SHP77 treated with DMSO at 0.1 percent for 48 hours (cell line): Measurements from ENCODE around the gene LIN54.
"Not testable (repeated sequence)": the region's sequence is repeated elsewhere in the genome, so short reads cannot be mapped to it uniquely, and the experiment has no call there.

Experiments used
- DNase-seq: peaks from one replicate; lab custom pipeline; 2025; lab: John Stamatoyannopoulos, UW

LIN54 gene

GRCh38 chr4:83010522-83011318, at the start of gene LIN54:
Gene LIN54, minus strand, starts transcription at chr4:83010823. Its CDS starts 25,979 bp downstream, at chr4:82984844.
- DNase-seq: peak; percentile 37

DNA sequence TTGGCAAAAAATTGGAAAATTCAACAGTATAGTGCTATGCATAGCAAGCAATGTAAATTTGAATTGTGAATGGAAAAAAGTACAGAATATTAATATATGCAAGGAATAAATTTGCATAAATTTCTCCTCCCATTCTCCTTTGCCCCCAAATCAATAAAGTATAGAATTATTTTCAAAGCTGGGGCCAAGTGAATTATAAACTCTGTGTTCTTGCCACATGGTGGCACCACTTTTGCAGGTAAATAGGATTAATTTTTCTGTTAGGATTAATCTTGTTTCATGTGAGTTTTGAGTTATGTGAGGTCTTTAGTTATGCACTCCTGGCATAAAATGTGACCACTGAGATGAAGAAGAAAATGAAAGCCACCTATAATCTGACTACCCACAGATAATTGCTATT, 44.3 kb upstream of the LIN54 start:
- DNase-seq: no peak

GRCh38 chr4:83048781-83049180, 38.2 kb upstream of the LIN54 start:
- DNase-seq: not testable (repeated sequence)

DNA sequence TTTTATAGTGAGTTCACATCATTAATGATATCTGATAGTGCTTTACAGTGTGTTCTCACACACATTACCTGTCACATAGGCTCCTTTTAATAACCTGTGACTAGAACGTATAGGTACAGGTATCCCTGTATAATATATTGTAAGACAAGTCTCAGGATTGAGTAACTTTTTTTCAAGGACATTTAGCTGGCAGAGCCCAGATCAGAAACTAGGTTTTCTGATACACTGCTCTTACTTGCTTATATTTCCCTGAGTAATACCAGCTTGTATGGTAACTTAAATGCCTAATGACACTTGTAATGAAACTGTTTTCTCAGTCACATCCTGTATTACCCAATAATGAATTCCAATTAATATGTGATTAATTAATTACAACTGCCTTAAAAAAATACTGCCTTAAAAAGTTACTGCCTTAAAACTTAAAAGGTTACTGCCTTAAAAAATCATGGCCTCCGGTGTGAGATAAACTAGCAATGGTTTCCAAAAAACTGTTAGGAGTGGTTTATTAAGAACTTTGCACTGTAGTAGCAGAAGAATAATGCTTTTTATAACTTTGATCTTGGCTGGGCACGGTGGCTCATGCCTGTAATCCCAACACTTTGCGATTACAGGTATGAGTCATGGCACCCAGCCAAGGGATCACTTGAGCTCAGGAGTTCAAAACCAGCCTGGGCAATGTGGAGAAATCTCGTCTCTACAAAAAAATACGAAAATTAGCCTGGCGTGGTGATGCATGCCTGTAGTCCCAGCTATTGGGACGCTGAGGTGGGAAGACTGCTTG, 36.3 kb upstream of the LIN54 start:
- DNase-seq: no peak

GRCh38 chr4:83043801-83044407, 33.3 kb upstream of the LIN54 start:
- DNase-seq: no peak

DNA sequence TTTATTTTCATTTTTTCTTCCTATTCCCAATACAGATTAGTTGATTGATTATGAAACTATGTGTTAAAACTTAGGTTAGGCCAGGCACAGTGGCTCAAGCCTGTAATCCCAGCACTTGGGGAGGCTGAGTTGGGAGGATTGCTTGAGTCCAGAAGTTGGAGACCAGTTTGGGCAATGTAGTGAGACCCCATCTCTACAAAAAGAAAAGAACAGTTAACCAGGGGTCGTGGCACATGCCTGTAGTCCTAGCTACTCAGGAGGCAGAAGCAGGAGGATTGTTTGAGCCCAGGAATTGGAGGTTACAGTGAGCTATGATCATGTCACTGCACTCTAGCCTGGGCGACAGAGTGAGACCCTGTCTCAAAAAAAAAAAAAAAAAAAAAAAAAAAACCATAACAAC, 32.5 kb upstream of the LIN54 start:
- not testable (repeated sequence) for DNase-seq

- no peak for DNase-seq
These were observed 29.6 kb upstream of the LIN54 start for GRCh38 chr4:83040269-83040668.

GRCh38 chr4:83036991-83037665, 26.5 kb upstream of the LIN54 start:
- no peak for DNase-seq

DNA sequence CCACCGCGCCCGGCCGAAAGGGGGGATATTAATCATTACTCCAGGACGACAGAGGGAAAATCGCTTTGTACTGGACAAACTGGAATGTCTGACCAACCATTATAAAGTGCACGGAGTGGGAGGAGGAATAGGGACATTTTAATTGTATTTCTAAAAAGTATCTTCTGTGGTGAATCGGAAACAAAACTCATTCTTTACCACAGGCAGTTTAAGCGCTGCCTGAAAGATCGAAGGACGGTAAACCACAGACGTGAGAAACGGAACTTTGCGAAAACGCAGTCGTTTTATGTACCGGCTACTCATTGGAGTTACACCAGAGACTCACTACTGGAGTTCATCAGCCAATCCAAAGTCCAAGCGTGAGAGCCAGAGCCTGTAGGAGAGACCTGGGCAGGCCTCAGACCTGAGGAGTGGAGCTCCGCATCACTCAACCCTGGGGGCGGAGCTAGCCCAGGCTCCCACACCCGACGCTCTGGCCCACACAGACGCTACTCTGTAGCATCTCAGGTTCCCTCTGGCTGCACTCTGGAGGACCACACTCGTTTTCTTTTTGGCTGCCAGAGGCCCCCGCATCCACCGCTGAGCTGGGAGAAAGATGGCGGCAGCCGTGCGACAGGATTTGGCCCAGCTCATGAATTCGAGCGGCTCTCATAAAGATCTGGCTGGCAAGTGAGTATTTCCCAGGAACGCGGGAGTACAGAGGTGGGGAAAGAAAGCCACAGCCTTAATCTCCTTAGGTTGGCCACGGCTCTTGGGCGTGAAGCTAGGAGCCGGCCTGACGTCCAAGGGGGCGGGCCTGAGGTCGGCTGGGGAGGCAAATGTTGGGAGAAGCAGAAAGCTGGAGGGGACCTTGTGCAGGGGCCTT, 24.2 kb upstream of the LIN54 start, which contains the start of gene COPS4:
COPS4 (plus strand) TSS at position 554 of the 865 bp plus-strand sequence; CDS start at position 596, 42 bp downstream.
- peak; percentile 98 for DNase-seq

DNA sequence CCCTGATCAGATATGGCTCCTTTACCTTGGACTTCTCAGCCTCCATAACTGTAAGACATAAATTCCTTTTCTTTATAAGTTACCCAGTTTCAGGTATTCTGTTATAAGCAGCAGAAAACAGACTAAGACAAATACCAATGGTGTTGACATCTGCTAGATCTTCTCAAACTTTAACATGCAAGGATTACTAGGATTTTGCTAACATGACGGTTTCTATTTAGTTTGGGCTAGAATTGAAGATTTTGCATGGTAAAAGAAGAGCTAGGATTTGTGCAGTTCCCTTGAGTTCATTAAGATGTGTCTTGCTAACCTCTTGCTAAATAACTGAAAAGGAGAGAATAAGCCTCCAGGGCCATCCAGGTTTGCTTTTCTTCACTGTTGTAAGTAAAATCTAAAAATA, 19.1 kb upstream of the LIN54 start:
- no peak for DNase-seq

DNA sequence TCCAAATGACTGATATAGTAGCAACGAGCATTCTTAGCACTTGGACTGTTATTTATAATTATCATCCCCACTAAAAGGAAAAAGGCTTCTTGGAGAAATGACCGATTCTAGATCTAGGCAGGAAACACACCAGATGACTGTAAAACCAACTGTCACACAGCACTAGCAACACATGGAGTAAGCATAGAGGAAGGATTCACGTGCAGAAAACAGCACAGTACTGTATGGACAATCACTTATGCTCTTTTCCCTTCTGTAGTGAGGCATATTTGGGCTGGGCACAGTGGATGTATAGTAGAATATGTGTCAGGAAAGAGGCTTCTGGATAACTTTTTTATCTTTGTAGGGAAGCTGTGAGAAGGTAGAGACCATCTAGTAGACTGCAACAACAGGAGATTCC, 18.4 kb upstream of the LIN54 start:
- no peak for DNase-seq

GRCh38 chr4:83025563-83025962, 14.9 kb upstream of the LIN54 start:
- DNase-seq: no peak

DNA sequence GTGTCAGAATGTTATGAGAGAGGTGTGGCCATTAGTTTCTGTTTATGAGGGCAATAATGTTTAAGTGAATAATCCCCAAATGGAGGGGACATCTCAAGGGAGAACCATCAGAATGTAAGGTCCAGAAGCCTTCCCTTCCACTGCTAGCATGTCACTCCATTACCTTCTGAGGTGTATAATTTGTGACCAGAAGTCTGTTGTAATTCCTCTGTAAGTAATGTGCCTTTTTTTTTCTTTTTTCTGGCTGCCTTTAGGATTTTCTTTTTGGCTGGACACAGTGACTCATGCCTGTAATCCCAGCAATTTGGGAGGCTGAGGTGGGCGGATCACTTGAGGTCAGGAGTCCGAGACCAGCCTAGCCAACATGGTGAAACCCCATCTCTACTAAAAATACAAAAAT, 13.6 kb upstream of the LIN54 start:
- no peak for DNase-seq

DNA sequence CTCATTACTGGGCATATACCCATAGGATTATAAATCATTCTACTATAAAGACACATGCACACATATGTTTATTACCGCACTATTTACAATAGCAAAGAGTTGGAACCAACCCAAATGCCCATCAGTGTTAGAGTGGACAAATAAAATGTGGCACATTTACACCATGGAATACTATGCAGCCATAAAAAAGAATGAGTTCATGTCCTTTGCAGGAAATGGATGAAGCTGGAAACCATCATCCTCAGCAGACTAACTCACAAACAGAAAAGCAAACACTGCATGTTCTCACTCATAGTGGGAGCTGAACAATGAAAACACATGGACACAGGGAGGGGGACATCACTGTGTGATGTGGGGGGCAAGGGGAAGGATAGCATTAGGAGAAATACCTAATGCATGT, 13.0 kb upstream of the LIN54 start:
- not testable (repeated sequence) for DNase-seq

DNA sequence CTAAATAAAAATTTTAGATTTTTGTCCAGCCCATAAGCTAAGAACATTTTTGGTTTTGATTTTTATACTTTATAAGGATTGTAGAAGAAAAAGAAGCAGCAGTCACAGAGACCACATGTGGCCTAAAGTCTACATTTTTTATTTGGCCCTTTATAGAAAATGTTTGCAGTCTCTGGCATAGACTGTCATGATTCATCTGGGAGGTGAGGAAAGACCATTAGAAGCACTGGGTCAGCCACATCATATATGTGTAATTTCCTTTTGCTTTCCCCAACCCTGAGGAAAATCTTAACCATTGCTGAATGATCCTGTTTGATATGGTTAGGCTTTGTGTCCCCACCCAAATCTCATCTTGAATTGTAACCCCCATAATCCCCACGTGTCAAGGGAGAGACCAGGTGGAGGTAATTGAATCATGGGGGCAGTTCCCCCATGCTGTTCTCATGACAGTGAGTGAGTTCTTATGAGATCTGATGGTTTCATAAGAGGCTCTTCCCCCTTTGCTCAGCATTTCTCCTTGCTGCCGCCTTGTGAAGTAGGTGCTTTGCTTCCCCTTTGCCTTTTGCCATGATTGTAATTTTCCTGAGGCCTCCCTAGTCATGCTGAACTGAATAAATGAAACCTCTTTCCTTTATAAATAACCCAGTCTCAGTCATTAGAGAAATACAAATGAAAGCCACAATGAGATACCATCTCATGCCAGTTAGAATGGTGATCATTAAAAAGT, 12.3 kb upstream of the LIN54 start:
- no peak for DNase-seq

- DNase-seq: no peak
These were observed 9.3 kb upstream of the LIN54 start for GRCh38 chr4:83019794-83020494.

GRCh38 chr4:83013902-83014301, 3.3 kb upstream of the LIN54 start:
- DNase-seq: no peak

DNA sequence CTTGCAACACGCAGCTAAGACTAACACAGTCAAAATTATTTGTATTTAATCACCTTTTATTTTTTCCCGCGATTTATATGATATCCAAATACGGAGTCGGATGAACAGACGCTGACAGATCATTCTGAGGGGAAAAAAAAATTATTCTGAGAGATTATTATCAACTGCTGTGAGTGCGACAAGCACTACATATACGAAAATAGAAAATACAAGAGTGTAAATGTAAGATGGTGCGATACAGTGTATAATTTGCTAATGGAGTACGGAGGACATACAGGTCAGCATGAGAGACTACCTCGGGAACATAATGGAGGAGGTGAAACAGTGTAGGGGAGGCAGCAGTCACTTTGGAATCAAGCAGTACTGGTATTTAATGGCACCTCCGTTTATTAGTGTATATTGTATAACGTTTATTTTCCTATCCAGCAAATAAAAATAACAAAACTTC, 2.8 kb upstream of the LIN54 start:
- DNase-seq: no peak

- DNase-seq: peak; percentile 93
These were observed 2.2 kb upstream of the LIN54 start for GRCh38 chr4:83012687-83013419.
